Neutrophil (primary cell): ENCODE data around the gene SCNM1.

Experiments used
- H3K27ac ChIP-seq: fragments of 200-600 bp; sonication (generic); 2 replicates; pipeline ENCODE4 v1.5.1; 2016; ENCODE audit warnings: mild to moderate bottlenecking, moderate library complexity
- H3K27me3 ChIP-seq: fragments of 200-600 bp; sonication (generic); 2 replicates; pipeline ENCODE4 v1.6.0; 2016; ENCODE audit warnings: mild to moderate bottlenecking
- H3K36me3 ChIP-seq: fragments of 200-600 bp; sonication (generic); 2 replicates; pipeline ENCODE4 v1.5.1; 2017
- H3K4me1 ChIP-seq, 2 experiments: fragments of 200-600 bp in 1 of 2; sonication (generic) in 1 of 2; 1 replicate in 1 of 2; 2 replicates in 1 of 2; pipeline versions ENCODE4 v1.5.1 to v1.6.1; 2013 to 2016; ENCODE audit warnings: low read depth in 1 of 2, low read length in 1 of 2, mild to moderate bottlenecking in 1 of 2, moderate library complexity in 1 of 2; ENCODE audit not compliant: control insufficient read depth in 1 of 2, insufficient read depth in 1 of 2
- H3K4me3 ChIP-seq, 2 experiments: fragments of 200-600 bp in 1 of 2; sonication (generic) in 1 of 2; 1 replicate in 1 of 2; 2 replicates in 1 of 2; pipeline ENCODE4 v1.5.1; 2013 to 2016; ENCODE audit warnings: low read depth in 1 of 2, low read length in 1 of 2, mild to moderate bottlenecking in 1 of 2, moderate library complexity in 1 of 2
- H3K9me3 ChIP-seq: fragments of 200-600 bp; sonication (generic); 2 replicates; pipeline ENCODE4 v1.5.1; 2016
- TF ChIP-seq, protein P1 (sequence below): fragments of 200-600 bp; sonication (generic); IDR thresholded peaks from 2 replicates; pipeline ENCODE4 v1.5.1; 2016; ENCODE audit warnings: antibody characterized with exemption

Gene SCNM1

DNA sequence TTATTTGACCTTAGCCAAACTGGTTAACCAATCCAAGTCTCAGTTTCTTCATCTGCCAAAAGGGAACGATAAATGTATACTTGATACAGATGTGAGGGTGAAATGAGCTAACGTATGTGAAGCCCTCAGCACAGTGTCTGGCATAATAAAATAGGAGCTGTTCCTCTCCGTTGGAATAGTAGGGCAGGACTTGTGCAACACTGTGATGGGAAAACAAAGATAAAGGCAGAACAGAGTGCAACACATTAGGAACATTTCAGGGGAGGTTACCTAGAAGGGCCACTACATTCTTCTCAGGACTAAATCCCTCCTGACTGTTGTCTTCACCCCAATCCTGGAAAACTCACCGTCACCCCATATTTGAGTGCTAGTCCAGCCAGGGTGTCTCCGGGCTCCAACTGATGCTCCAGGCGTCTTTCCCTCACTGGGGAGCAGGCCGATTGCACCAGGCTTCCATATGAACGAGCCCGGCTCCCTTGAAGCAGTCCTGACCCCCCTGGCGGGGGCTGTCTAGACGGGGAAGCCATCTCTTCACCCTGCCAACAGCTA lies 1.1 kb upstream of the SCNM1 start:
- Histone ChIP-seq H3K4me1 (peaks cover 47 to 48% of the 10 kb centered on the region in 2 experiments), H3K27ac (peak overlapping the region; percentile 88), H3K4me3 (peak overlapping the region; percentile 84 to 89), H3K27me3 (no peaks in the 10 kb centered on the region), H3K36me3 (peaks cover 81% of the 10 kb centered on the region), H3K9me3 (no peaks in the 10 kb centered on the region)
- TF ChIP-seq, protein P1, sequence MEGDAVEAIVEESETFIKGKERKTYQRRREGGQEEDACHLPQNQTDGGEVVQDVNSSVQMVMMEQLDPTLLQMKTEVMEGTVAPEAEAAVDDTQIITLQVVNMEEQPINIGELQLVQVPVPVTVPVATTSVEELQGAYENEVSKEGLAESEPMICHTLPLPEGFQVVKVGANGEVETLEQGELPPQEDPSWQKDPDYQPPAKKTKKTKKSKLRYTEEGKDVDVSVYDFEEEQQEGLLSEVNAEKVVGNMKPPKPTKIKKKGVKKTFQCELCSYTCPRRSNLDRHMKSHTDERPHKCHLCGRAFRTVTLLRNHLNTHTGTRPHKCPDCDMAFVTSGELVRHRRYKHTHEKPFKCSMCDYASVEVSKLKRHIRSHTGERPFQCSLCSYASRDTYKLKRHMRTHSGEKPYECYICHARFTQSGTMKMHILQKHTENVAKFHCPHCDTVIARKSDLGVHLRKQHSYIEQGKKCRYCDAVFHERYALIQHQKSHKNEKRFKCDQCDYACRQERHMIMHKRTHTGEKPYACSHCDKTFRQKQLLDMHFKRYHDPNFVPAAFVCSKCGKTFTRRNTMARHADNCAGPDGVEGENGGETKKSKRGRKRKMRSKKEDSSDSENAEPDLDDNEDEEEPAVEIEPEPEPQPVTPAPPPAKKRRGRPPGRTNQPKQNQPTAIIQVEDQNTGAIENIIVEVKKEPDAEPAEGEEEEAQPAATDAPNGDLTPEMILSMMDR, result no peak

DNA sequence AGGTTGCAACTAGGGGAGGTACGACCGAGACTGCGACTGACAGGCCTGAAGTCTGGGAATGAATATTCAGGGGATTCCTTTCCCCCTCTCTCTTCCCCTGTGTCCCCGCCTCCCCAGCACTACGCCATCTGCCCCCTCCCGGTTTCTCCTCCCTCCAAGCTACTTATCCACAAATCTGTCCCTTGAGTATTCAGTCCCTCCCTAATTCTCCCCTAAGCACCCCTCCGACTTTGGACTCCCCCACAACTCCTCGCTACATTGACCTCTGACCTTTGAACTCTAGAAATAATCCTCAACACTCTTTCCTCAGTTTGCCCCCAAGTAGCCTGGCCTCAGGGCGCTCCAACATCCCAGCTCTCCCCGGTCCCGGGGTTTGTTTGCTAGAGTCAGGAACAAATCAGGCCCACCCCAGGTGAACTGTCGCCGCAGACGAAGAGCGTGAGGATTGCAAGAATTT lies 635 bp upstream of the SCNM1 start:
- no peaks in the 10 kb centered on the region for H3K27me3 ChIP-seq
- peak overlapping the region; percentile 84 to 89 for H3K4me3 ChIP-seq
- TF ChIP-seq, protein P1, result no peak
- peaks cover 84% of the 10 kb centered on the region for H3K36me3 ChIP-seq
- H3K4me1 ChIP-seq, result peaks cover 42 to 43% of the 10 kb centered on the region in 2 experiments
- H3K27ac ChIP-seq, result peak overlapping the region; percentile 88
- no peaks in the 10 kb centered on the region for H3K9me3 ChIP-seq

DNA sequence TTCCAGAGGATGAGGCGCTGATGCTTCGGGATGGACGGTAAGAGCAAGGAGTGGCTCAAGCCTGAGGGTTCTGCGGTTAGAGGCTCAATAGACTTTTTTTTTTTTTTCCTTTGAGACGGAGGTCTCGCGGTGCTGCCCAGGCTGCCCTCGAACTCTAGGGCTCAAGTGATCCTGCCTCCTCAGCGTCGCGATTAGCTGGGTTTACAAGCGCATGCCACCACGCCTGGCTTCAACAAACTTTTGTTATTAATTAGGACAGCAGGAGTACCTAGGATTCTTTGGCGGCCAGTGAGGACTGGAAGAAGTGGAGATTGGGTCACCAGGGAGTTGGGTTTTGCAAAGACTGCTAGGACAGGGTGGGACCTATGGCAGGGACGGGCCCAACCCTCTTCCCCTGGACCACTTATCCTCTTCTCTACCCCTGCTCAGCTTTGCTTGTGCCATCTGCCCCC lies 587 bp downstream of the SCNM1 start:
- Histone ChIP-seq H3K4me1 (peaks cover 30 to 33% of the 10 kb centered on the region in 2 experiments), H3K36me3 (peaks cover 84% of the 10 kb centered on the region), H3K9me3 (no peaks in the 10 kb centered on the region), H3K27ac (peak overlapping the region; percentile 88), H3K27me3 (no peaks in the 10 kb centered on the region), H3K4me3 (peak overlapping the region; percentile 84 to 89)
- TF ChIP-seq, protein P1, result no peak

DNA sequence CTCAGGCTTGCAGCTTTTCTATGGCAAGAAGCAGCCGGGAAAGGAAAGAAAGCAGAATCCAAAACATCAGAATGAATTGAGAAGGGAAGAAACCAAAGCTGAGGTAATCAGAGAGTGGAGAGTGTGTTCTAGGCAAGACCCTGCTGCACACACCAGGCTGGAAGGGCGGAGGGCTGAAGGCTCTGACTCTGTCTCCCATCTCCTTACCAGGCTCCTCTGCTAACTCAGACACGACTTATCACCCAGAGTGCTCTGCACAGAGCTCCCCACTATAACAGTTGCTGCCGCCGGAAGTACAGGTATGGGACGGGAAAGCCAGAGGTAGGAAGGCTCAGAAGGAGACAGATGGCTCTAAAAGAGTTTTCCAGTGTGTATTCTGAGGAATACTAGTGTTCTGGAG lies 1.2 kb downstream of the SCNM1 start:
- peak overlapping the region; percentile 88 for H3K27ac ChIP-seq
- H3K4me1 ChIP-seq, result peaks cover 27% of the 10 kb centered on the region in 2 experiments
- H3K27me3 ChIP-seq, result no peaks in the 10 kb centered on the region
- TF ChIP-seq, protein P1, result no peak
- peaks cover 85% of the 10 kb centered on the region for H3K36me3 ChIP-seq
- peak overlapping the region; percentile 84 to 89 for H3K4me3 ChIP-seq
- no peaks in the 10 kb centered on the region for H3K9me3 ChIP-seq

DNA sequence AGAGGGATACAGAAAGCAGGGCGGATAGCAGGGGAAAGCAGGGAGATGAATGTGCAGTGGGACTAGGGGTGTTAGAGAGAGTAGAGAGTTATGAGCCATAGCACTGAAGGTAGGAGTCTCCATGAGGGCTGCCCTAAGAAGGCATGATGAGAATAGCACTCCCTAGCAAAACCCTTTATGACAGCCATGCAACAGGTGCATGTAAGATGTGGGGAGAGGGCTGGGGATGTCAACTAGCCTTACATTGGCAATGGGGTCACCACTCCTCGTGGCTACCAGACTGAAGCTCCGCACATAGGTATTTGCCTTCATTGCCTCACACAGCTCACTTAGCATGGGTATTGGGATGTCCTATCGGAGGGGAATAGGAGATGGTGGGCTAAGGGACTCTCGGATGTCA lies 5.2 kb downstream of the SCNM1 start:
- Histone ChIP-seq H3K27ac (no peak overlapping the region), H3K9me3 (no peaks in the 10 kb centered on the region), H3K27me3 (no peaks in the 10 kb centered on the region), H3K4me3 (no peak overlapping the region), H3K4me1 (peaks cover 10 to 12% of the 10 kb centered on the region in 2 experiments), H3K36me3 (peaks cover 91% of the 10 kb centered on the region)
- TF ChIP-seq, protein P1, result no peak
